Measurements from ENCODE around the gene RARG.

RARG gene

DNA sequence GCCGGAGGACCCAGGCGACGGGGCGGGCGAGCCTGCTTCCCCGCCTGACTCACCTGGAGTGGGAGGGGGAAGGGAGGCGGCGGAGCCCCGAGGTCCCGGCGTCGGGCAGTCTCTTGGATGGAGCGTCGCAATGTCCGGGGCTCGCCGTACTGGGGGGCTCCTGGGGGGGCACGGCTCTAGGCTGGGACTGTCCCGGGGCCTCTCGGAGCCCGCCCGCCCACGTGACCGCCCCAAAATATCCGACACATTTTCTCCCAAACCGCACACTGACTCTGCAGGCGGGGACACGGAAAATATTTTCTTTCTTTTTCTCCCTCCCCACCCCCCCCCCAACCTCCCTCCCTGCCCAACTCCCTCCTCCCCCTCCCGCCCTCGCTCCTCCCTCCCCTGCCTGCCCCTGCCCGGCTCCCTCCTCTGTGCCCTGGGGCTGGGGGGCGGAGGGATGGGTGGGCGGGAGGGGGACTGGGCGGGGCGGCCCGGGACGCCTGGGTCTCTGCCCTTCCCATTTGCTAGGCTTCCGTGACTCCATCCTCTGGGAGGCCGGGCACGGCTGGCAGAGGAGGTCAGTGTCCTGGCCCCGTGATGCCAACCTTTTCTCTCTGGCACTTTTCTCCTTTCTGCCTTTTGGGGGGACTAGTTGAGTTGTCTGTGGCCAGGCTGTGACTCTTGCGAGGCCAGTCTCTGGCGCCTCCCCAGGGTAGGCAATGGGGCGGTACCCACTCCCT lies at the start of gene RARG:
Gene RARG (minus strand): TSS at position 289 of the 725 bp plus-strand sequence. CDS start 4,664 bp downstream, outside the sequence.
- DNase-seq (ENCODE audit: extremely low spot score) = peak; percentile 63
- ChIA-PET CTCF (interaction anchor here (1.4 kb wide), 1 partner anchor 14 kb away, joined by 3 read pairs; no protein-coding TSS in a partner anchor), POLR2A (no interaction called here)
- TF ChIP-seq, protein P1, sequence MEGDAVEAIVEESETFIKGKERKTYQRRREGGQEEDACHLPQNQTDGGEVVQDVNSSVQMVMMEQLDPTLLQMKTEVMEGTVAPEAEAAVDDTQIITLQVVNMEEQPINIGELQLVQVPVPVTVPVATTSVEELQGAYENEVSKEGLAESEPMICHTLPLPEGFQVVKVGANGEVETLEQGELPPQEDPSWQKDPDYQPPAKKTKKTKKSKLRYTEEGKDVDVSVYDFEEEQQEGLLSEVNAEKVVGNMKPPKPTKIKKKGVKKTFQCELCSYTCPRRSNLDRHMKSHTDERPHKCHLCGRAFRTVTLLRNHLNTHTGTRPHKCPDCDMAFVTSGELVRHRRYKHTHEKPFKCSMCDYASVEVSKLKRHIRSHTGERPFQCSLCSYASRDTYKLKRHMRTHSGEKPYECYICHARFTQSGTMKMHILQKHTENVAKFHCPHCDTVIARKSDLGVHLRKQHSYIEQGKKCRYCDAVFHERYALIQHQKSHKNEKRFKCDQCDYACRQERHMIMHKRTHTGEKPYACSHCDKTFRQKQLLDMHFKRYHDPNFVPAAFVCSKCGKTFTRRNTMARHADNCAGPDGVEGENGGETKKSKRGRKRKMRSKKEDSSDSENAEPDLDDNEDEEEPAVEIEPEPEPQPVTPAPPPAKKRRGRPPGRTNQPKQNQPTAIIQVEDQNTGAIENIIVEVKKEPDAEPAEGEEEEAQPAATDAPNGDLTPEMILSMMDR (IDR thresholded peaks at IDR 0.05; ENCODE audit: control extremely low read depth, extremely low read depth, low read depth, missing control alignments) = peak; percentile 19

DNA sequence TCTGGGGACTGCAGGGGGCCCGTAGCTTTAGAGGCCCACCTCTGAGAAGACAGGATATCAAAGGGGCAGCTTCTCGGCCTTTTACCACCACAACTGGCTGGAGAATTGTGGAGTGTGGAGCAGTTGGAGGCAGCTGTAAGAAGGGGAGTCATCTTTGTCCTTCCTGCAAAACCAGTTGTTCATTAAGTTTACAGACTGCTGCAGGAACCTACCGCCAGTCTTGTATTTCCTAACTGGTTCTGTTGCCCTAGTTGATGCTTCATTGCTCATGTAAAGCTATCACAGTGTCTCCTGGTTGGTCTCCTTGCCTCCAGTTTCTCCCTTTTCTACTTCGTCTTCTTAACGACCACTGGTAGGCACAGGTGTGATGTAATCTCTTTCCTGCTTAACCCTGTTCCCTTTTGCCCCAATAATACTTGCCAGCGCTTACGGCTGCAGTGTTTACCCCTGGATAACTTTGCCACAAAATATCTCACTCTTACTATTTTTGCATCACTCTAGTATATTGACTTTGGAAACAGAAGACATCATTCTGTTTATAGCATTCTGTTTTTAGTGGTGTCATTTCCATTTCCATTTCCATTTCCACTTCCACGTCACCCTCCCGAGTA lies 48.0 kb upstream of the RARG start:
- POLR2A ChIA-PET = interaction anchor here (0.6 kb wide), 1 partner anchor 104 kb away, joined by 3 read pairs; no protein-coding TSS in a partner anchor
- CTCF ChIA-PET = interaction anchor here (1.4 to 25.5 kb wide), 6 partner anchors 8 to 229 kb away, joined by 3 to 383 read pairs (median 16); partner anchors contain the start of genes AAAS, ESPL1 and ITGB7

DNA sequence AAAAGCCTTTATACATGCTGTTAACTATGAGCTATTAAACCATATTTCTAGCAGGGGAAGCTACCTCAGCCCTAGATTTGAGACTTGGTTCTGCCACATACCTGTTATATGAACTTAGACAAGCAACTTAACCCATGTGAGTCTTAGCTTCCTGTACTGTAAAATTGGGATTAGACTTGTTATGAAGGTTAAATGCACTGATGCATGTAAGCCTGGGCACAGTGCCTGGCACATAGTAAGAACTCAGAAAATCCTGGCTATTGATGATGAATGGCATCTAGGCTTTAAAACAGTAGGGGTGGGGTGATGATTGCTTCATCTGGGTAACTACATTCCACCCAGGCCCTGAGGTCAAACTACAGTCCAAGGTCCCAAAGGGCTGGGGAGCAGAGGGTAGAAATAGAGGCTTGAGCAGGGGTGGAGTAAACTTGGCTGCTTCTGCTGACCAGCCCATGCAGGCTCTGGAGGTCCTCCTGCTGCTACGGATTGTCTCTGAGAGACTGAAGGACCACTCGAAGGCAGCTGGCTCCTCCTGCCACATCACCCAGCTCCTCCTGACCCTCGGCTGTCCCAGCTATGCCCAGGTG lies 47.4 kb upstream of the RARG start:
- POLR2A ChIA-PET = interaction anchor here (0.6 kb wide), 1 partner anchor 89 kb away, joined by 3 read pairs; no protein-coding TSS in a partner anchor

More for the DNA sequence above, 48.0 kb upstream of the RARG start:
- TF ChIP-seq, protein P1 (IDR thresholded peaks at IDR 0.05; ENCODE audit: control extremely low read depth, extremely low read depth, low read depth, missing control alignments) = no peak
- no peak for DNase-seq (ENCODE audit: extremely low spot score)

DNA sequence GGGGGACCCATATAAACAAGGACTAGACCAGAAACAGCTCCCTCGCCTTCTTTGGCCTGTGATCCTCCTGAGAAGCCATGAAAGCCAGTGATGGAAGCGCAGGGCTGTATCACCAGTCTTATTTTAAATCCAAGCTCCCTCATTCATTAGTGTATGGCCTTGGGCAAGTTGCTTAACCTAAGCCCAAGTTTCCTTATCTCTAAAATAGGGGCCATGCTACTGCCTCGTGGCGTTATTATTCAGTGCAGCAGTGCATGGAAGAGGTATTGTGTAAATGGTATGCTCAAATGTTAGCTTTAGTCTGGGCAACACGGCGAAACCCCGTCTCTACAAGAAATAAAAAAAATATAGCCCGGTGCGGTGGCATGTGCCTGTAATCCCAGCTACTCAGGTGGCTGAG lies 46.0 kb upstream of the RARG start:
- ChIA-PET CTCF (interaction anchor here (0.8 to 25.5 kb wide), 7 partner anchors 10 to 105 kb away, joined by 3 to 383 read pairs (median 13); partner anchors contain the start of genes AAAS, ESPL1 and ITGB7), POLR2A (interaction anchor here (0.6 to 0.7 kb wide), 2 partner anchors 16 to 59 kb away, joined by 6 to 7 read pairs; no protein-coding TSS in a partner anchor)
- no peak for DNase-seq (ENCODE audit: extremely low spot score)
- TF ChIP-seq, protein P1 (IDR thresholded peaks at IDR 0.05; ENCODE audit: control extremely low read depth, extremely low read depth, low read depth, missing control alignments) = no peak

More for the DNA sequence above, 47.4 kb upstream of the RARG start:
- DNase-seq (ENCODE audit: extremely low spot score) = no peak
- CTCF ChIA-PET = interaction anchor here (1.4 to 25.5 kb wide), 8 partner anchors 8 to 229 kb away, joined by 3 to 383 read pairs (median 9); partner anchors contain the start of genes AAAS, ESPL1 and ITGB7
- TF ChIP-seq, protein P1 (IDR thresholded peaks at IDR 0.05; ENCODE audit: control extremely low read depth, extremely low read depth, low read depth, missing control alignments) = no peak

DNA sequence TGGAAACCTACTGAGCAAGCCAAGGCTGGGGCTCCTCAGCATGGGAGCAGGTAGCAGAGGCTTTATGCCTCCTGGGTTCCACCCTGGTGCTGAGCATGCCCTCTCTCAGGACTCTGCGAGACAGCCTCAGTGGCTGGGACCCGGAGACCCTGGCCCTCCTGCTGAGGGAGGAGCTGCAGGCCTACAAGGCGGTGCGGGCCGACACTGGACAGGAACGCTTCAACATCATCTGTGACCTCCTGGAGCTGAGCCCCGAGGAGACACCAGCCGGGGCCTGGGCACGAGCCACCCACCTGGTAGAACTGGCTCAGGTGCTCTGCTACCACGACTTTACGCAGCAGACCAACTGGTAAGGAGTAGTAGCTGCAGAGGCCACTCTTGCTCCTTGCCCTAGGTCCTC lies 44.5 kb upstream of the RARG start:
- CTCF ChIA-PET = interaction anchor here (0.9 to 25.5 kb wide), 4 partner anchors 9 to 69 kb away, joined by 7 to 383 read pairs (median 22); partner anchors contain the start of genes AAAS, ESPL1 and ITGB7
- POLR2A ChIA-PET = no interaction called here
- TF ChIP-seq, protein P1 (IDR thresholded peaks at IDR 0.05; ENCODE audit: control extremely low read depth, extremely low read depth, low read depth, missing control alignments) = no peak
- no peak for DNase-seq (ENCODE audit: extremely low spot score)

DNA sequence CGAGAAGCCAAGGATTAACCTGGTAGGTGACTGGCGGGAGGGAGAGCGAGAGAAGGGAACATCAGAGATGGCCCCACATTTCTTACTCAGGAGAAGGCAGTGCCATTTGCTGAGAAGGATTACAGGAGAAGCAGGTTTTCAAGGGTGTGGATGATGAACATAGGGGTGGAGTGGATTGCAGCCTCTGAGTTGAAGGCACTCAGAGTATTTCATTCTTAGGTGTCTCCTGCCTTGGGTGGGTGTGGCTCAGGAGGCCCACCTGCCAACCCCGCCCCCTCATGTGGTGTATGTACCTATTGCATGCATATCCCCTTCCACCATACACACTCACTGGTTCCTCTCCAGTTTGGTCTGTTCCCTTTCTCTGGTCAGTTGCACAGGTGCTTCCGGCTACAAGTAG lies 42.4 kb upstream of the RARG start:
- TF ChIP-seq, protein P1 (IDR thresholded peaks at IDR 0.05; ENCODE audit: control extremely low read depth, extremely low read depth, low read depth, missing control alignments) = no peak
- CTCF ChIA-PET = interaction anchor here (1.6 kb wide), 1 partner anchor 20 kb away, joined by 4 read pairs; the partner anchor contains the start of gene PFDN5
- no peak for DNase-seq (ENCODE audit: extremely low spot score)

More for the DNA sequence above, 42.4 kb upstream of the RARG start:
- POLR2A ChIA-PET = no interaction called here

All from GM10248 (cell line).